ENCODE measurements around the gene CD47.

The CD47 gene

GRCh38 chr3:108044699-108045098 lies 46.1 kb downstream of the CD47 start:
- DNase-seq, result no peak

- DNase-seq, result no peak
These were observed 48.5 kb downstream of the CD47 start for GRCh38 chr3:108042300-108042699.

GRCh38 chr3:108041253-108041652 lies 49.6 kb downstream of the CD47 start:
- no peak for DNase-seq

- DNase-seq, result no peak
These were observed 53.1 kb downstream of the CD47 start for GRCh38 chr3:108037770-108038169.

GRCh38 chr3:108036984-108037741 lies 53.7 kb downstream of the CD47 start:
- no peak for DNase-seq

GRCh38 chr3:108036401-108036800 lies 54.4 kb downstream of the CD47 start:
- no peak for DNase-seq

- no peak for DNase-seq
These were observed 55.1 kb downstream of the CD47 start for GRCh38 chr3:108035751-108036150.

- no peak for DNase-seq
These were observed 58.9 kb downstream of the CD47 start for GRCh38 chr3:108031895-108032294.

- DNase-seq, result no peak
These were observed 59.9 kb downstream of the CD47 start for GRCh38 chr3:108030960-108031359.

- no peak for DNase-seq
These were observed 61.4 kb downstream of the CD47 start for GRCh38 chr3:108029466-108029865.

GRCh38 chr3:108028896-108029295 lies 61.9 kb downstream of the CD47 start:
- DNase-seq, result no peak

GRCh38 chr3:108025177-108025576 lies 65.7 kb downstream of the CD47 start:
- DNase-seq, result no peak

GRCh38 chr3:108024146-108024850 lies 66.5 kb downstream of the CD47 start:
- DNase-seq, result no peak

GRCh38 chr3:108022256-108023150 lies 68.3 kb downstream of the CD47 start:
- DNase-seq, result no peak

- no peak for DNase-seq
These were observed 69.3 kb downstream of the CD47 start for GRCh38 chr3:108021533-108021932.

- no peak for DNase-seq
These were observed 69.7 kb downstream of the CD47 start for GRCh38 chr3:108021131-108021530.

GRCh38 chr3:108018552-108018951 lies 72.3 kb downstream of the CD47 start:
- DNase-seq, result no peak

- no peak for DNase-seq
These were observed 73.2 kb downstream of the CD47 start for GRCh38 chr3:108017587-108017986.

GRCh38 chr3:108014943-108015342 lies 75.9 kb downstream of the CD47 start:
- no peak for DNase-seq

- DNase-seq, result no peak
These were observed 77.4 kb downstream of the CD47 start for GRCh38 chr3:108013141-108014055.

GRCh38 chr3:108012304-108012703 lies 78.5 kb downstream of the CD47 start:
- DNase-seq, result no peak

- no peak for DNase-seq
These were observed 79.2 kb downstream of the CD47 start for GRCh38 chr3:108011616-108012015.
